SK-N-SH treated with all-trans-retinoic acid at 6 μM for 48 hours (cell line): ENCODE measurements around the gene CAMKMT.

ENCODE experiments used
- BACH2 ChIP-seq: fragments of 250-450 bp; sonication (Bioruptor Pico); IDR thresholded peaks from 2 replicates; pipeline ENCODE4 v1.9.0; 2021; ENCODE audit warnings: mild to moderate bottlenecking, borderline replicate concordance
- CSDC2 ChIP-seq: fragments of 250-450 bp; sonication (Bioruptor Pico); IDR thresholded peaks from 2 replicates; pipeline ENCODE4 v1.5.0; 2020; ENCODE audit warnings: mild to moderate bottlenecking, moderate library complexity
- TF ChIP-seq, protein P1 (sequence below): fragments of 250-450 bp; sonication (Bioruptor Pico); IDR thresholded peaks from 2 replicates; pipeline ENCODE4 v1.5.0; 2020; ENCODE audit warnings: mild to moderate bottlenecking, moderate library complexity
- TF ChIP-seq, protein P2 (sequence below): fragments of 250-450 bp; sonication (Bioruptor Pico); IDR thresholded peaks from 2 replicates; pipeline ENCODE4 v1.8.0; 2021; ENCODE audit warnings: low read depth, mild to moderate bottlenecking, moderate library complexity, borderline replicate concordance

GRCh38 chr2:44389895-44390294 is 28.1 kb downstream of the CAMKMT start:
- TF ChIP-seq BACH2 (CRISPR knock-in tag) (no peak), CSDC2 (no peak)
- TF ChIP-seq, protein P1, sequence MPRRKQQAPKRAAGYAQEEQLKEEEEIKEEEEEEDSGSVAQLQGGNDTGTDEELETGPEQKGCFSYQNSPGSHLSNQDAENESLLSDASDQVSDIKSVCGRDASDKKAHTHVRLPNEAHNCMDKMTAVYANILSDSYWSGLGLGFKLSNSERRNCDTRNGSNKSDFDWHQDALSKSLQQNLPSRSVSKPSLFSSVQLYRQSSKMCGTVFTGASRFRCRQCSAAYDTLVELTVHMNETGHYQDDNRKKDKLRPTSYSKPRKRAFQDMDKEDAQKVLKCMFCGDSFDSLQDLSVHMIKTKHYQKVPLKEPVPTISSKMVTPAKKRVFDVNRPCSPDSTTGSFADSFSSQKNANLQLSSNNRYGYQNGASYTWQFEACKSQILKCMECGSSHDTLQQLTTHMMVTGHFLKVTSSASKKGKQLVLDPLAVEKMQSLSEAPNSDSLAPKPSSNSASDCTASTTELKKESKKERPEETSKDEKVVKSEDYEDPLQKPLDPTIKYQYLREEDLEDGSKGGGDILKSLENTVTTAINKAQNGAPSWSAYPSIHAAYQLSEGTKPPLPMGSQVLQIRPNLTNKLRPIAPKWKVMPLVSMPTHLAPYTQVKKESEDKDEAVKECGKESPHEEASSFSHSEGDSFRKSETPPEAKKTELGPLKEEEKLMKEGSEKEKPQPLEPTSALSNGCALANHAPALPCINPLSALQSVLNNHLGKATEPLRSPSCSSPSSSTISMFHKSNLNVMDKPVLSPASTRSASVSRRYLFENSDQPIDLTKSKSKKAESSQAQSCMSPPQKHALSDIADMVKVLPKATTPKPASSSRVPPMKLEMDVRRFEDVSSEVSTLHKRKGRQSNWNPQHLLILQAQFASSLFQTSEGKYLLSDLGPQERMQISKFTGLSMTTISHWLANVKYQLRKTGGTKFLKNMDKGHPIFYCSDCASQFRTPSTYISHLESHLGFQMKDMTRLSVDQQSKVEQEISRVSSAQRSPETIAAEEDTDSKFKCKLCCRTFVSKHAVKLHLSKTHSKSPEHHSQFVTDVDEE (CRISPR knock-in tag): no peak
- TF ChIP-seq, protein P2, sequence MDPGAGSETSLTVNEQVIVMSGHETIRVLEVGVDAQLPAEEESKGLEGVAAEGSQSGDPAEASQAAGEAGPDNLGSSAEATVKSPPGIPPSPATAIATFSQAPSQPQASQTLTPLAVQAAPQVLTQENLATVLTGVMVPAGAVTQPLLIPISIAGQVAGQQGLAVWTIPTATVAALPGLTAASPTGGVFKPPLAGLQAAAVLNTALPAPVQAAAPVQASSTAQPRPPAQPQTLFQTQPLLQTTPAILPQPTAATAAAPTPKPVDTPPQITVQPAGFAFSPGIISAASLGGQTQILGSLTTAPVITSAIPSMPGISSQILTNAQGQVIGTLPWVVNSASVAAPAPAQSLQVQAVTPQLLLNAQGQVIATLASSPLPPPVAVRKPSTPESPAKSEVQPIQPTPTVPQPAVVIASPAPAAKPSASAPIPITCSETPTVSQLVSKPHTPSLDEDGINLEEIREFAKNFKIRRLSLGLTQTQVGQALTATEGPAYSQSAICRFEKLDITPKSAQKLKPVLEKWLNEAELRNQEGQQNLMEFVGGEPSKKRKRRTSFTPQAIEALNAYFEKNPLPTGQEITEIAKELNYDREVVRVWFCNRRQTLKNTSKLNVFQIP (CRISPR knock-in tag): no peak
